HepG2 (cell line): Measurements from ENCODE around the gene TSEN54. TPM values are rescaled to one million over a fixed set of nuclear protein-coding genes. Genes with fewer than 3 reads are reported as not detected.
A peak's percentile ranks its signal among the peaks of the same experiment; 100 is the strongest.

ENCODE experiments used
- ATAC-seq: fragments of 200-7000 bp; cut with Tn5 transposase; 3 replicates; pipeline ENCODE4 v1.9.1; 2020; ENCODE audit warnings: mild to moderate bottlenecking, moderate library complexity
- BruUV-seq: library from RNA; stranded (reverse); fragments of 400-500 nt; replicated peaks from 2 replicates; lab custom pipeline; 2021; lab: Mats Ljungman, UMichigan
- CTCF ChIA-PET: fragments of 300-600 bp; formaldehyde crosslinking; extraction: SDS; loops from one replicate; lab custom pipeline; 2021; ENCODE audit warnings: low total read pairs, inconsistent platforms, low intra/inter-chr PET ratio; lab: Yijun Ruan, JAX
- POLR2A ChIA-PET: fragments of 350-600 bp; sonication (Branson Sonifier 250); formaldehyde crosslinking; loops from one replicate; lab custom pipeline; 2020; ENCODE audit warnings: antibody characterized with exemption, inconsistent platforms; lab: Yijun Ruan, JAX
- DNase-seq: peaks from one replicate; pipeline ENCODE4 v3.0.0-alpha.2; 2015; ENCODE audit warnings: low spot score
- FAIRE-seq: peaks from 3 replicates; lab custom pipeline; 2011; peaks lifted over from hg19 to GRCh38; lab: Jason Lieb, UNC
- H2AFZ ChIP-seq: one replicate; pipeline ENCODE4 v1.6.1; 2011; ENCODE audit warnings: low read length, inconsistent platforms
- H3K27ac ChIP-seq: fragments of 300-600 bp; 3 replicates; pipeline ENCODE4 v1.8.0; 2011; ENCODE audit warnings: mixed run types, mild to moderate bottlenecking, mixed read lengths, low read length, inconsistent platforms; ENCODE audit not compliant: insufficient read depth; ENCODE audit errors: extremely low read length
- H3K27me3 ChIP-seq, 2 experiments: fragments of 200-600 bp in 1 of 2; 2 replicates in 1 of 2; 3 replicates in 1 of 2; pipeline versions ENCODE4 v1.6.0 to v1.8.0; 2011; ENCODE audit warnings: low read length in 2 of 2, mild to moderate bottlenecking in 2 of 2, moderate library complexity in 2 of 2, inconsistent platforms in 1 of 2; ENCODE audit not compliant: insufficient read depth in 2 of 2, control insufficient read depth in 1 of 2
- H3K36me3 ChIP-seq, 2 experiments: fragments of 200-600 bp in 1 of 2; replicated peaks in 1 of 2; 2 replicates in 1 of 2; 3 replicates in 1 of 2; pipeline versions ENCODE4 v1.5.1 to v1.8.0; 2011; ENCODE audit warnings: low read length in 2 of 2, inconsistent platforms in 1 of 2; ENCODE audit not compliant: insufficient read depth in 2 of 2, control insufficient read depth in 1 of 2
- H3K4me1 ChIP-seq: 2 replicates; pipeline ENCODE4 v1.5.1; 2012; ENCODE audit warnings: low read length, inconsistent platforms; ENCODE audit not compliant: insufficient read depth
- H3K4me2 ChIP-seq: 2 replicates; pipeline ENCODE4 v1.6.0; 2011; ENCODE audit warnings: low read depth, low read length, inconsistent platforms
- H3K4me3 ChIP-seq, 3 experiments: fragments of 200-600 bp in 1 of 3; sonication (generic), shearing (Covaris generic) in 1 of 3; replicated peaks in 1 of 3; 2 replicates each; pipeline ENCODE4 v1.5.1; 2011 to 2016; ENCODE audit warnings: low read length in 3 of 3, inconsistent platforms in 2 of 3, low read depth in 2 of 3, mild to moderate bottlenecking in 2 of 3, control low read depth in 1 of 3, mixed read lengths in 1 of 3; ENCODE audit not compliant: insufficient read depth in 1 of 3
- H3K79me2 ChIP-seq: one replicate; pipeline ENCODE4 v1.6.1; 2011; ENCODE audit warnings: low read length, inconsistent platforms; ENCODE audit not compliant: insufficient read depth
- H3K9ac ChIP-seq: 2 replicates; pipeline ENCODE4 v1.6.0; 2011; ENCODE audit warnings: mild to moderate bottlenecking, low read depth, low read length, inconsistent platforms; ENCODE audit not compliant: insufficient read depth
- H3K9me3 ChIP-seq: 2 replicates; pipeline ENCODE4 v1.5.1; 2012; ENCODE audit warnings: mild to moderate bottlenecking, low read length
- H4K20me1 ChIP-seq: 2 replicates; pipeline ENCODE4 v1.6.0; 2011; ENCODE audit warnings: inconsistent platforms, mild to moderate bottlenecking, low read length, moderate library complexity; ENCODE audit not compliant: insufficient read depth
- AGO2 ChIP-seq: fragments of 200-400 bp; formaldehyde crosslinking; optimal IDR thresholded peaks from 2 replicates; pipeline ENCODE3; 2017; ENCODE audit warnings: mild to moderate bottlenecking, low read depth, low read length, moderate library complexity
- NCOA2 ChIP-seq: sonication (generic); formaldehyde crosslinking; IDR thresholded peaks from 2 replicates; pipeline ENCODE4 v1.8.0; 2022; ENCODE audit warnings: inconsistent platforms
- RNF2 ChIP-seq: fragments of 450-650 bp; conservative IDR thresholded peaks from 2 replicates; pipeline ENCODE4 v1.6.1; 2016; ENCODE audit warnings: low read depth
- ZNF335 ChIP-seq: sonication (generic); formaldehyde crosslinking; IDR thresholded peaks from 2 replicates; pipeline ENCODE4 v1.4.0; 2020; ENCODE audit warnings: missing genetic modification reagents
- WGBS: methylation state at CpG from one replicate; pipeline ENCODE4 v1.1.6; 2017; ENCODE audit warnings: low lambda C conversion rate; 5-methylcytosine and 5-hydroxymethylcytosine counted together
- in situ Hi-C: cut with HindIII; loops from 2 replicates; pipeline ENCODE4 v1.10.0; 2017; ENCODE audit warnings: low pct_unique_long_range_greater_than_20kb; ENCODE audit not compliant: extremely low pct_ligation_motif_present
- intact Hi-C: fragments of 100-400 bp; cut with micrococcal nuclease; formaldehyde crosslinking; loops from one replicate; pipeline ENCODE4 v1.10.0; 2022; ENCODE audit not compliant: unreplicated experiment
- polyA plus RNA-seq, 8 experiments: library from polyadenylated mRNA; depleted of rRNA in 3 of 8; stranded (reverse) in 7 of 8; unstranded in 1 of 8; fragments of >200 nt; fragmentation: Illumina TruSeq in 4 of 8; extraction: Trizol in 4 of 8; gene quantifications; 2 replicates each; pipeline versions ENCODE4 v1.2.1 to v1.2.3, GENCODE V29; 2011 to 2016; ENCODE audit warnings: low read depth in 4 of 8, missing spikeins in 1 of 8, mixed read lengths in 1 of 8; ENCODE audit not compliant: insufficient read depth in 1 of 8
- total RNA-seq, 5 experiments: library from RNA; depleted of rRNA; stranded (reverse); fragments of >200 nt; fragmentation: Illumina TruSeq; extraction: Trizol; gene quantifications; 2 replicates each; pipeline ENCODE4 v1.2.3, GENCODE V29; 2016; ENCODE audit warnings: low read depth in 1 of 5

Gene TSEN54
- total and polyA plus RNA-seq, 2 of the 13 experiments (the other 11 are each of a cell fraction or from before 2014, with no cell fraction given): 62.9 to 63.3 TPM

GRCh38 chr17:75490953-75491649, 25.2 kb upstream of the TSEN54 start:
- CTCF ChIA-PET: no interaction called here

GRCh38 chr17:75491680-75492079, 24.6 kb upstream of the TSEN54 start:
- H3K4me3 ChIP-seq: no peak overlapping the region
- no peaks in the 10 kb centered on the region for H3K9me3 ChIP-seq
- no peak for DNase-seq
- ChIA-PET CTCF (no interaction called here), POLR2A (no interaction called here)
- H3K27ac ChIP-seq: no peak overlapping the region
- no TSS peak for BruUV-seq
- intact Hi-C loops: no loop called here
- TF ChIP-seq ZNF335 (CRISPR knock-in tag) (no peak), RNF2 (no peak), AGO2 (peak; percentile 25)
- peaks cover 47 to 71% of the 10 kb centered on the region in 2 experiments for H3K36me3 ChIP-seq
- H3K9ac ChIP-seq: no peak overlapping the region
- no peak for ATAC-seq
- WGBS: 89% methylated on average over 11 of the region's 15 CpGs
- no peaks in the 10 kb centered on the region for H3K27me3 ChIP-seq
- H3K79me2 ChIP-seq: no peaks in the 10 kb centered on the region
- H2AFZ ChIP-seq: no peak overlapping the region
- H4K20me1 ChIP-seq: peaks cover 3% of the 10 kb centered on the region; the same call in 1 of the 2 replicates
- no peaks in the 10 kb centered on the region for H3K4me1 ChIP-seq
- no peak for FAIRE-seq
- H3K4me2 ChIP-seq: no peak overlapping the region
- in situ Hi-C loops: no loop called here

More at GRCh38 chr17:75490953-75491649, 25.2 kb upstream of the TSEN54 start:
- no peak overlapping the region for H3K4me2 ChIP-seq
- POLR2A ChIA-PET: no interaction called here
- 97% methylated on average over 8 of the region's 19 CpGs for WGBS
- FAIRE-seq (no peak), DNase-seq (no peak), ATAC-seq (no peak)
- peaks cover 3% of the 10 kb centered on the region; the same call in 1 of the 2 replicates for H4K20me1 ChIP-seq
- no peaks in the 10 kb centered on the region for H3K27me3 ChIP-seq
- no peak overlapping the region for H2AFZ ChIP-seq
- H3K27ac ChIP-seq: no peak overlapping the region
- in situ Hi-C loops: no loop called here
- peaks cover 45 to 65% of the 10 kb centered on the region in 2 experiments for H3K36me3 ChIP-seq
- no peak overlapping the region for H3K4me3 ChIP-seq
- intact Hi-C loops: no loop called here
- peak; percentile 41 for TF ChIP-seq AGO2
- TF ChIP-seq NCOA2 (CRISPR knock-in tag): no peak
- no peaks in the 10 kb centered on the region for H3K4me1 ChIP-seq
- BruUV-seq: no TSS peak
- H3K9ac ChIP-seq: no peak overlapping the region
- H3K9me3 ChIP-seq: no peaks in the 10 kb centered on the region
- H3K79me2 ChIP-seq: no peaks in the 10 kb centered on the region
